HG03066 (cell line): ENCODE data around the gene TGM5.
"Not testable (repeated sequence)": the region's sequence is repeated elsewhere in the genome, so short reads cannot be mapped to it uniquely, and the experiment has no call there.

Experiments used
- ATAC-seq: cut with Tn5 transposase; IDR thresholded peaks from one replicate; pipeline ENCODE4 v1.9.1; 2021; ENCODE audit warnings: low read depth; ENCODE audit not compliant: unreplicated experiment

The TGM5 gene

GRCh38 chr15:43266834-43267233 lies at the start of gene TGM5:
Gene TGM5 (minus strand): TSS chr15:43266928. CDS start chr15:43266849, 79 bp downstream.
- ATAC-seq, result no peak

GRCh38 chr15:43314171-43314570 lies 47.4 kb upstream of the TGM5 start:
- ATAC-seq, result no peak

- ATAC-seq, result no peak
Observed at GRCh38 chr15:43312378-43312777, 45.6 kb upstream of the TGM5 start.

GRCh38 chr15:43302205-43302817 lies 35.6 kb upstream of the TGM5 start, which contains the start of gene TGM7:
Gene TGM7 (minus strand): TSS chr15:43302255.
- no peak for ATAC-seq

- ATAC-seq, result no peak
Observed at GRCh38 chr15:43299884-43300283, 33.2 kb upstream of the TGM5 start.

GRCh38 chr15:43299411-43299810 lies 32.7 kb upstream of the TGM5 start:
- no peak for ATAC-seq

- no peak for ATAC-seq
Observed at GRCh38 chr15:43294091-43294706, 27.5 kb upstream of the TGM5 start.

- no peak for ATAC-seq
Observed at GRCh38 chr15:43293432-43293831, 26.7 kb upstream of the TGM5 start.

GRCh38 chr15:43292375-43293078 lies 25.8 kb upstream of the TGM5 start:
- no peak for ATAC-seq

- not testable (repeated sequence) for ATAC-seq
Observed at GRCh38 chr15:43289656-43290055, 22.9 kb upstream of the TGM5 start.

GRCh38 chr15:43287254-43287653 lies 20.5 kb upstream of the TGM5 start:
- no peak for ATAC-seq

GRCh38 chr15:43286074-43286473 lies 19.3 kb upstream of the TGM5 start:
- no peak for ATAC-seq

- ATAC-seq, result no peak
Observed at GRCh38 chr15:43285609-43286037, 18.9 kb upstream of the TGM5 start.

- ATAC-seq, result no peak
Observed at GRCh38 chr15:43283526-43283925, 16.8 kb upstream of the TGM5 start.

- ATAC-seq, result no peak
Observed at GRCh38 chr15:43281926-43282602, 15.3 kb upstream of the TGM5 start.

GRCh38 chr15:43280996-43281395 lies 14.3 kb upstream of the TGM5 start:
- no peak for ATAC-seq

GRCh38 chr15:43279496-43279895 lies 12.8 kb upstream of the TGM5 start:
- ATAC-seq, result no peak

GRCh38 chr15:43278869-43279268 lies 12.1 kb upstream of the TGM5 start:
- ATAC-seq, result no peak

GRCh38 chr15:43277901-43278300 lies 11.2 kb upstream of the TGM5 start:
- ATAC-seq, result no peak

GRCh38 chr15:43277231-43277823 lies 10.6 kb upstream of the TGM5 start:
- no peak for ATAC-seq
